HG03196 (cell line): ENCODE data around the gene PLCB2.

Experiments used
- ATAC-seq: cut with Tn5 transposase; IDR thresholded peaks from one replicate; pipeline ENCODE4 v1.9.1; 2021; ENCODE audit not compliant: unreplicated experiment

PLCB2 gene

GRCh38 chr15:40307421-40308211, at the start of gene PLCB2:
TSS of gene PLCB2 (minus strand) at chr15:40307935. CDS start at chr15:40307672, 263 bp downstream.
- no peak for ATAC-seq

- ATAC-seq: no peak
Observed at GRCh38 chr15:40357246-40357645, 49.5 kb upstream of the PLCB2 start.

- no peak for ATAC-seq
Observed at GRCh38 chr15:40355976-40356585, 48.3 kb upstream of the PLCB2 start.

- no peak for ATAC-seq
Observed at GRCh38 chr15:40354408-40355171, 46.9 kb upstream of the PLCB2 start.

- ATAC-seq: no peak
Observed at GRCh38 chr15:40353697-40354096, 46.0 kb upstream of the PLCB2 start.

- no peak for ATAC-seq
Observed at GRCh38 chr15:40352281-40352901, 44.7 kb upstream of the PLCB2 start.

- no peak for ATAC-seq
Observed at GRCh38 chr15:40349163-40349562, 41.4 kb upstream of the PLCB2 start.

- no peak for ATAC-seq
Observed at GRCh38 chr15:40348474-40348870, 40.7 kb upstream of the PLCB2 start.

- ATAC-seq: no peak
Observed at GRCh38 chr15:40347559-40348473, 40.1 kb upstream of the PLCB2 start.

- ATAC-seq: no peak
Observed at GRCh38 chr15:40346579-40347558, 39.1 kb upstream of the PLCB2 start.

GRCh38 chr15:40345867-40346578, 38.3 kb upstream of the PLCB2 start:
- ATAC-seq: no peak

GRCh38 chr15:40345225-40345866, 37.6 kb upstream of the PLCB2 start:
- no peak for ATAC-seq

- no peak for ATAC-seq
Observed at GRCh38 chr15:40344631-40345120, 36.9 kb upstream of the PLCB2 start.

GRCh38 chr15:40344217-40344616, 36.5 kb upstream of the PLCB2 start:
- no peak for ATAC-seq

- ATAC-seq: no peak
Observed at GRCh38 chr15:40343512-40343911, 35.8 kb upstream of the PLCB2 start.

GRCh38 chr15:40342416-40343320, 34.9 kb upstream of the PLCB2 start:
- no peak for ATAC-seq
